Suprapubic skin (tissue), 4 donors: ENCODE data around the gene EMSY.

Experiments used
- CTCF ChIP-seq, 2 donors: fragments of 200-600 bp in 1 of 2; fragments of 450-650 bp in 1 of 2; sonication (generic) in 1 of 2; IDR thresholded peaks; one replicate each; pipeline ENCODE4 v1.5.1; 2016 to 2019; ENCODE audit warnings: antibody characterized with exemption in 2 of 2, mild to moderate bottlenecking in 1 of 2, moderate library complexity in 1 of 2
- POLR2A ChIP-seq, 2 donors: fragments of 450-650 bp; IDR thresholded peaks; one replicate each; pipeline ENCODE4 v1.6.1; 2017; ENCODE audit warnings: antibody characterized with exemption in 2 of 2, mild to moderate bottlenecking in 2 of 2, moderate library complexity in 2 of 2
- POLR2AphosphoS5 ChIP-seq, 3 donors: sonication (generic); formaldehyde crosslinking; IDR thresholded peaks; one replicate each; pipeline ENCODE4 v1.6.1; 2017; ENCODE audit warnings: antibody characterized with exemption in 3 of 3

- TF ChIP-seq CTCF (IDR thresholded peaks at IDR 0.05) = no peak
- no peak for TF ChIP-seq POLR2A (IDR thresholded peaks at IDR 0.05)
- TF ChIP-seq POLR2AphosphoS5 (IDR thresholded peaks at IDR 0.05) = no peak
Measured at GRCh38 chr11:76495019-76495418, 50.2 kb downstream of the EMSY start.
